ENCODE measurements around the gene PIP5K1C.
"Not testable (repeated sequence)": the region's sequence is repeated elsewhere in the genome, so short reads cannot be mapped to it uniquely, and the experiment has no call there.

PIP5K1C gene

GRCh38 chr19:3658870-3659745 is 41.2 kb downstream of the PIP5K1C start:
- DNase-seq, result no peak

GRCh38 chr19:3658004-3658869 is 42.0 kb downstream of the PIP5K1C start:
- DNase-seq, result no peak

- no peak for DNase-seq
These were observed 42.9 kb downstream of the PIP5K1C start for GRCh38 chr19:3657395-3657769.

GRCh38 chr19:3656747-3657394 is 43.4 kb downstream of the PIP5K1C start:
- no peak for DNase-seq

GRCh38 chr19:3656073-3656746 is 44.1 kb downstream of the PIP5K1C start:
- DNase-seq, result no peak

GRCh38 chr19:3655402-3656072 is 44.7 kb downstream of the PIP5K1C start:
- DNase-seq, result no peak

- DNase-seq, result no peak
These were observed 46.3 kb downstream of the PIP5K1C start for GRCh38 chr19:3653865-3654513.

- no peak for DNase-seq
These were observed 47.0 kb downstream of the PIP5K1C start for GRCh38 chr19:3653081-3653795.

- no peak for DNase-seq
These were observed 47.8 kb downstream of the PIP5K1C start for GRCh38 chr19:3652422-3652821.

- no peak for DNase-seq
These were observed 48.6 kb downstream of the PIP5K1C start for GRCh38 chr19:3651684-3652083.

GRCh38 chr19:3649888-3650287 is 50.4 kb downstream of the PIP5K1C start:
- no peak for DNase-seq

GRCh38 chr19:3648037-3648905 is 52.0 kb downstream of the PIP5K1C start:
- no peak for DNase-seq

GRCh38 chr19:3647102-3647501 is 53.2 kb downstream of the PIP5K1C start:
- DNase-seq, result not testable (repeated sequence)

- DNase-seq, result no peak
These were observed 53.8 kb downstream of the PIP5K1C start for GRCh38 chr19:3646336-3647092.

GRCh38 chr19:3645726-3646125 is 54.5 kb downstream of the PIP5K1C start:
- no peak for DNase-seq

GRCh38 chr19:3645067-3645396 is 55.2 kb downstream of the PIP5K1C start:
- no peak for DNase-seq

- no peak for DNase-seq
These were observed 55.8 kb downstream of the PIP5K1C start for GRCh38 chr19:3644351-3645066.

- DNase-seq, result no peak
These were observed 56.5 kb downstream of the PIP5K1C start for GRCh38 chr19:3643674-3644313.
